ENCODE measurements around the gene LRRC1. TPM values are rescaled to one million over a fixed set of nuclear protein-coding genes. Genes with fewer than 3 reads are reported as not detected.

The LRRC1 gene
- total and polyA plus RNA-seq, 2 of the 13 experiments (the other 11 are each of a cell fraction or from before 2014, with no cell fraction given), result 15.6 to 27.7 TPM

GRCh38 chr6:53855940-53856339, 61.1 kb downstream of the LRRC1 start:
- no peaks in the 10 kb centered on the region for H3K9me3 ChIP-seq (ENCODE audit: low read length)
- intact Hi-C loops (cut with micrococcal nuclease; ENCODE audit: unreplicated experiment) (loop anchor here (5.0 kb wide), 1 partner anchor 39 kb away; no protein-coding TSS in a partner anchor), in situ Hi-C loops (cut with HindIII; ENCODE audit: extremely low pct_ligation_motif_present, low pct_unique_long_range_greater_than_20kb) (no loop called here)
- no peaks in the 10 kb centered on the region; a peak in 1 of 5 replicates for H3K36me3 ChIP-seq (replicated peaks in 1 of 2; ENCODE audit: control insufficient read depth in 1 of 2, insufficient read depth in 2 of 2, low read length in 2 of 2)
- ATAC-seq, result no peak
- H4K20me1 ChIP-seq (ENCODE audit: insufficient read depth, low read length), result no peaks in the 10 kb centered on the region
- no TSS peak for BruUV-seq (replicated peaks)
- peaks cover 39% of the 10 kb centered on the region for H3K79me2 ChIP-seq (ENCODE audit: insufficient read depth, low read length)
- no peak overlapping the region for H2AFZ ChIP-seq (ENCODE audit: low read length)
- no peak overlapping the region for H3K4me2 ChIP-seq (ENCODE audit: low read depth, low read length)
- POLR2A ChIA-PET, result interaction anchor here (1.1 to 1.2 kb wide), 2 partner anchors 61 to 63 kb away, joined by 3 read pairs; partner anchors contain the start of gene LRRC1
- 94% methylated on average over 2 of the region's 2 CpGs for WGBS (ENCODE audit: low lambda C conversion rate)
- no peak overlapping the region for H3K4me3 ChIP-seq (replicated peaks in 1 of 3; ENCODE audit: insufficient read depth in 1 of 3, low read depth in 2 of 3, low read length in 3 of 3)
- TF ChIP-seq ZNF30 (CRISPR knock-in tag; IDR thresholded peaks at IDR 0.05) (no peak), KDM5B (CRISPR knock-in tag; IDR thresholded peaks at IDR 0.05; ENCODE audit: borderline replicate concordance) (no peak), SOX6 (IDR thresholded peaks at IDR 0.05) (no peak), SOX6 (CRISPR knock-in tag; IDR thresholded peaks at IDR 0.05) (no peak), CEBPB (IDR thresholded peaks at IDR 0.05; ENCODE audit: borderline replicate concordance, low read depth, low read length) (no peak), ZNF235 (CRISPR knock-in tag; IDR thresholded peaks at IDR 0.05; ENCODE audit: borderline replicate concordance) (no peak), KAT8 (CRISPR knock-in tag; IDR thresholded peaks at IDR 0.05) (no peak), ARNT2 (CRISPR knock-in tag; IDR thresholded peaks at IDR 0.05; ENCODE audit: low read depth) (no peak), ZNF75D (CRISPR knock-in tag; IDR thresholded peaks at IDR 0.05; ENCODE audit: borderline replicate concordance) (no peak), NFATC3 (CRISPR knock-in tag; IDR thresholded peaks at IDR 0.05) (no peak), DR1 (CRISPR knock-in tag; IDR thresholded peaks at IDR 0.05) (no peak), SCMH1 (CRISPR knock-in tag; IDR thresholded peaks at IDR 0.05; ENCODE audit: borderline replicate concordance) (no peak), SRSF4 (IDR thresholded peaks at IDR 0.05; ENCODE audit: low read depth, low read length, poor library complexity, severe bottlenecking) (no peak), ZNF674 (CRISPR knock-in tag; IDR thresholded peaks at IDR 0.05; ENCODE audit: low read depth) (no peak), ETV5 (CRISPR knock-in tag; IDR thresholded peaks at IDR 0.05; ENCODE audit: borderline replicate concordance) (no peak), MED8 (CRISPR knock-in tag; IDR thresholded peaks at IDR 0.05; ENCODE audit: insufficient replicate concordance) (no peak)
- CTCF ChIA-PET (ENCODE audit: low intra/inter-chr PET ratio, low total read pairs), result no interaction called here
- no peak for DNase-seq (ENCODE audit: low spot score)
- H3K4me1 ChIP-seq (ENCODE audit: insufficient read depth, low read length), result peaks cover 46% of the 10 kb centered on the region
- no peak overlapping the region for H3K9ac ChIP-seq (ENCODE audit: insufficient read depth, low read depth, low read length)
- H3K27me3 ChIP-seq (ENCODE audit: control insufficient read depth in 1 of 2, insufficient read depth in 2 of 2, low read length in 2 of 2), result no peaks in the 10 kb centered on the region
- peak overlapping the region; percentile 48 for H3K27ac ChIP-seq (ENCODE audit: extremely low read length, insufficient read depth, low read length)
- FAIRE-seq, result no peak

All from HepG2 (cell line).